GM18907 (cell line): ENCODE data around the gene SCO2.

Experiments
- ATAC-seq: cut with Tn5 transposase; IDR thresholded peaks from one replicate; pipeline ENCODE4 v1.9.1; 2021; ENCODE audit warnings: mild to moderate bottlenecking, moderate library complexity; ENCODE audit not compliant: unreplicated experiment

SCO2 gene

GRCh38 chr22:50525104-50525857 is at the start of gene SCO2:
Gene SCO2, minus strand, starts transcription at chr22:50525598. Its CDS starts 1,187 bp downstream, at chr22:50524411.
- peak; percentile 44 for ATAC-seq

- ATAC-seq: no peak
Observed at GRCh38 chr22:50574383-50574755, 49.0 kb upstream of the SCO2 start.

GRCh38 chr22:50573491-50574382 is 48.3 kb upstream of the SCO2 start:
- ATAC-seq: no peak

GRCh38 chr22:50572965-50573364 is 47.6 kb upstream of the SCO2 start:
- no peak for ATAC-seq

GRCh38 chr22:50571264-50572175 is 46.1 kb upstream of the SCO2 start:
- no peak for ATAC-seq

GRCh38 chr22:50570861-50571260 is 45.5 kb upstream of the SCO2 start:
- no peak for ATAC-seq

GRCh38 chr22:50569896-50570535 is 44.6 kb upstream of the SCO2 start:
- no peak for ATAC-seq

- no peak for ATAC-seq
Observed at GRCh38 chr22:50569041-50569459, 43.7 kb upstream of the SCO2 start.

GRCh38 chr22:50568626-50569025 is 43.2 kb upstream of the SCO2 start:
- no peak for ATAC-seq

GRCh38 chr22:50567721-50568252 is 42.4 kb upstream of the SCO2 start:
- ATAC-seq: no peak

- ATAC-seq: no peak
Observed at GRCh38 chr22:50564289-50564688, 38.9 kb upstream of the SCO2 start.

- ATAC-seq: peak; percentile 13
Observed at GRCh38 chr22:50563413-50564160, 38.2 kb upstream of the SCO2 start.

GRCh38 chr22:50562523-50563412 is 37.4 kb upstream of the SCO2 start, which contains the start of gene SYCE3:
Gene SYCE3, minus strand, starts transcription at chr22:50562919. Its CDS starts 6,514 bp downstream, at chr22:50556405.
- peak; percentile 86 for ATAC-seq

GRCh38 chr22:50561401-50562358 is 36.3 kb upstream of the SCO2 start:
- ATAC-seq: no peak

GRCh38 chr22:50560034-50560433 is 34.6 kb upstream of the SCO2 start:
- no peak for ATAC-seq

- no peak for ATAC-seq
Observed at GRCh38 chr22:50556703-50557102, 31.3 kb upstream of the SCO2 start.

GRCh38 chr22:50553310-50553709 is 27.9 kb upstream of the SCO2 start:
- no peak for ATAC-seq
